GM23338 (cell line): ENCODE results near the gene CELF4.

Experiments
- CREB1 ChIP-seq: fragments of 250-450 bp; sonication (Bioruptor Pico); IDR thresholded peaks from 2 replicates; pipeline ENCODE4 v1.5.0; 2020; ENCODE audit warnings: low read depth, mild to moderate bottlenecking, moderate library complexity
- CTCF ChIP-seq, 2 experiments: fragments of 200-600 bp in 1 of 2; sonication (generic) in 1 of 2; conservative IDR thresholded peaks; 2 replicates each; pipeline versions ENCODE4 v1.5.1 to v1.6.1; 2016 to 2017; ENCODE audit warnings: antibody characterized with exemption in 2 of 2, low read depth in 2 of 2, mild to moderate bottlenecking in 2 of 2, moderate library complexity in 1 of 2
- EZH2 ChIP-seq: fragments of 200-600 bp; sonication (generic); IDR thresholded peaks from one replicate; pipeline ENCODE4 v1.8.0; 2017; ENCODE audit warnings: antibody characterized with exemption, mild to moderate bottlenecking, low read depth; ENCODE audit not compliant: unreplicated experiment
- EZH2phosphoT487 ChIP-seq: fragments of 200-600 bp; sonication (generic); IDR thresholded peaks from one replicate; pipeline ENCODE4 v1.8.1; 2018; ENCODE audit warnings: antibody characterized with exemption; ENCODE audit not compliant: unreplicated experiment
- JUNB ChIP-seq: IDR thresholded peaks from one replicate; pipeline ENCODE4 v1.6.1; 2016; ENCODE audit warnings: antibody characterized with exemption; ENCODE audit not compliant: unreplicated experiment
- NANOG ChIP-seq: IDR thresholded peaks from 2 replicates; pipeline ENCODE4 v1.6.1; 2016; ENCODE audit warnings: antibody characterized with exemption, borderline replicate concordance
- POLR2AphosphoS5 ChIP-seq: IDR thresholded peaks from 2 replicates; pipeline ENCODE4 v1.6.1; 2016; ENCODE audit warnings: antibody characterized with exemption, low read depth
- STAT1 ChIP-seq: IDR thresholded peaks from one replicate; pipeline ENCODE4 v1.6.1; 2016; ENCODE audit warnings: antibody characterized with exemption; ENCODE audit not compliant: unreplicated experiment
- ZNF114 ChIP-seq: fragments of 250-450 bp; sonication (Bioruptor Pico); IDR thresholded peaks from 2 replicates; pipeline ENCODE4 v1.5.0; 2020; ENCODE audit warnings: mild to moderate bottlenecking, moderate library complexity
- TF ChIP-seq, protein P1 (sequence below): IDR thresholded peaks from one replicate; pipeline ENCODE4 v1.6.1; 2018; ENCODE audit warnings: antibody characterized with exemption; ENCODE audit not compliant: unreplicated experiment

- TF ChIP-seq CTCF (conservative IDR thresholded peaks at IDR 0.05; ENCODE audit: low read depth in 2 of 2) (no peak), ZNF114 (no peak), EZH2 (no peak), CREB1 (no peak), JUNB (no peak), STAT1 (no peak), POLR2AphosphoS5 (no peak), EZH2phosphoT487 (no peak), NANOG (no peak)
- TF ChIP-seq, protein P1, sequence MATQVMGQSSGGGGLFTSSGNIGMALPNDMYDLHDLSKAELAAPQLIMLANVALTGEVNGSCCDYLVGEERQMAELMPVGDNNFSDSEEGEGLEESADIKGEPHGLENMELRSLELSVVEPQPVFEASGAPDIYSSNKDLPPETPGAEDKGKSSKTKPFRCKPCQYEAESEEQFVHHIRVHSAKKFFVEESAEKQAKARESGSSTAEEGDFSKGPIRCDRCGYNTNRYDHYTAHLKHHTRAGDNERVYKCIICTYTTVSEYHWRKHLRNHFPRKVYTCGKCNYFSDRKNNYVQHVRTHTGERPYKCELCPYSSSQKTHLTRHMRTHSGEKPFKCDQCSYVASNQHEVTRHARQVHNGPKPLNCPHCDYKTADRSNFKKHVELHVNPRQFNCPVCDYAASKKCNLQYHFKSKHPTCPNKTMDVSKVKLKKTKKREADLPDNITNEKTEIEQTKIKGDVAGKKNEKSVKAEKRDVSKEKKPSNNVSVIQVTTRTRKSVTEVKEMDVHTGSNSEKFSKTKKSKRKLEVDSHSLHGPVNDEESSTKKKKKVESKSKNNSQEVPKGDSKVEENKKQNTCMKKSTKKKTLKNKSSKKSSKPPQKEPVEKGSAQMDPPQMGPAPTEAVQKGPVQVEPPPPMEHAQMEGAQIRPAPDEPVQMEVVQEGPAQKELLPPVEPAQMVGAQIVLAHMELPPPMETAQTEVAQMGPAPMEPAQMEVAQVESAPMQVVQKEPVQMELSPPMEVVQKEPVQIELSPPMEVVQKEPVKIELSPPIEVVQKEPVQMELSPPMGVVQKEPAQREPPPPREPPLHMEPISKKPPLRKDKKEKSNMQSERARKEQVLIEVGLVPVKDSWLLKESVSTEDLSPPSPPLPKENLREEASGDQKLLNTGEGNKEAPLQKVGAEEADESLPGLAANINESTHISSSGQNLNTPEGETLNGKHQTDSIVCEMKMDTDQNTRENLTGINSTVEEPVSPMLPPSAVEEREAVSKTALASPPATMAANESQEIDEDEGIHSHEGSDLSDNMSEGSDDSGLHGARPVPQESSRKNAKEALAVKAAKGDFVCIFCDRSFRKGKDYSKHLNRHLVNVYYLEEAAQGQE = no peak
These were observed 174.9 kb downstream of the CELF4 start for GRCh38 chr18:37390687-37391086.
